ENCODE data around the gene RAD51B.

DNA sequence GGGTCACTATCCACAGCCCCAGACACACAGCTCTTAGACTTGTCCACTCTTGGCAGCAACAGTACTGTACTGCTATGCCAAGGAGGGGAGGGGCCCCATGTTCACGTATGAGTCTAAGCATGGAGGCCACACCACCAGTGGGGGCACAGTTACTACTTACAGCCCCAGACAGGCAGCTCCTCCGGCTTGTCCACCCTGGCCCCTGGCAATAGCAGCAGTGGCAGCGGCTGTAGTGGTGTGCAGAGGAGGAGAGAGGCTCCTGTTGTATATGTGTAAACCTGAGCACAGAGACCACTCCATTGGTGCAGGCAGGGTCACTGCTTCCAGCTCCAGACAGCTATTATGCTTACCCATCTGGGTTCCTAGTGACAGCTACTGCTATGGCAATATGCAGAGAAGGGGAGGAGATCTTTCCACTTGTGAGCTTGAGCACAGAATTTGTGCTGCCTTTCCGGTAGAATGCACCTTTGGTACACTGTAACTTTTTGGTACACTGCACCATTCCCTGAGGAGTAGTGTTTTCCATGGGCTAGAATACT lies 113.2 kb downstream of the RAD51B start:
- TF ChIP-seq EZH2 (IDR thresholded peaks at IDR 0.05; ENCODE audit: low read length, unreplicated experiment) (no peak), EZH2phosphoT487 (IDR thresholded peaks at IDR 0.05; ENCODE audit: borderline replicate concordance, low read length) (no peak)
- TF ChIP-seq, protein P1, sequence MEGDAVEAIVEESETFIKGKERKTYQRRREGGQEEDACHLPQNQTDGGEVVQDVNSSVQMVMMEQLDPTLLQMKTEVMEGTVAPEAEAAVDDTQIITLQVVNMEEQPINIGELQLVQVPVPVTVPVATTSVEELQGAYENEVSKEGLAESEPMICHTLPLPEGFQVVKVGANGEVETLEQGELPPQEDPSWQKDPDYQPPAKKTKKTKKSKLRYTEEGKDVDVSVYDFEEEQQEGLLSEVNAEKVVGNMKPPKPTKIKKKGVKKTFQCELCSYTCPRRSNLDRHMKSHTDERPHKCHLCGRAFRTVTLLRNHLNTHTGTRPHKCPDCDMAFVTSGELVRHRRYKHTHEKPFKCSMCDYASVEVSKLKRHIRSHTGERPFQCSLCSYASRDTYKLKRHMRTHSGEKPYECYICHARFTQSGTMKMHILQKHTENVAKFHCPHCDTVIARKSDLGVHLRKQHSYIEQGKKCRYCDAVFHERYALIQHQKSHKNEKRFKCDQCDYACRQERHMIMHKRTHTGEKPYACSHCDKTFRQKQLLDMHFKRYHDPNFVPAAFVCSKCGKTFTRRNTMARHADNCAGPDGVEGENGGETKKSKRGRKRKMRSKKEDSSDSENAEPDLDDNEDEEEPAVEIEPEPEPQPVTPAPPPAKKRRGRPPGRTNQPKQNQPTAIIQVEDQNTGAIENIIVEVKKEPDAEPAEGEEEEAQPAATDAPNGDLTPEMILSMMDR (conservative IDR thresholded peaks at IDR 0.05; ENCODE audit: low read depth, low read length): no peak

Measured in PC-3 (cell line).